MM.1S (cell line): ENCODE measurements around the gene MTHFS.

Source experiments
- EZH2phosphoT487 ChIP-seq: fragments of 300-600 bp; sonication (generic); IDR thresholded peaks from 2 replicates; pipeline ENCODE4 v1.6.1; 2018; ENCODE audit warnings: antibody characterized with exemption, low read length
- TF ChIP-seq, protein P1 (sequence below): fragments of 300-600 bp; sonication (generic); IDR thresholded peaks from 2 replicates; pipeline ENCODE4 v1.5.1; 2016; ENCODE audit warnings: antibody characterized with exemption, low read length, mixed read lengths

DNA sequence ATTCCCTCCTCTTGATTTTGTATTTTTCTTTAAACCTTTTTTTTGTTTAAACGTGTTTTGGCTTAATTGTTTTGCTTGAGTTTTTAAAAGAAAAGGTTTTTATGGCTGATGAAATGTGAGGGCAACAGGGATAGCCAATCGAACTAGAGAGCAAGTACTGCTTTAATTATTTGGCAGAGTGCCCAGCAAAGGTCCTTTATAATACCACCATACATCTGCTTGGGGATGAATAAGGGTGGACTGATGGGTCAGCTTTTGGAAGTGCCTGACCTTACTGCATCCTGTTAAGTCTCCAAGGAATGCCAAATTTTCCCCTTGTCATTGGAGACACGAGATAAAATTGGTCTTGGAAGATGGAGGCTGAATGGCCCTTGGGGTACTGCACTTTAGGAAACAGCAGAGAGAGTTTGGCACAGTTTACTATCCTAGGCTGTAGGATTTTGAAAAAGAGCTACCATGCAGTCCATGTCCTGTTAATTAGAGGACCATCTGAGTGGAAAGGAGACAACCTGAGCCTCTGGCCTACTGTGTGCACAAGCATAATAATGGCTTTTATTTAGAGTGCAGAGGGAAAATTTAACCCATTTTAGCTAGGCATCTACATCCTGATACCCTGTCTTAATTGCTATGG lies 19.8 kb upstream of the MTHFS start:
- TF ChIP-seq, protein P1, sequence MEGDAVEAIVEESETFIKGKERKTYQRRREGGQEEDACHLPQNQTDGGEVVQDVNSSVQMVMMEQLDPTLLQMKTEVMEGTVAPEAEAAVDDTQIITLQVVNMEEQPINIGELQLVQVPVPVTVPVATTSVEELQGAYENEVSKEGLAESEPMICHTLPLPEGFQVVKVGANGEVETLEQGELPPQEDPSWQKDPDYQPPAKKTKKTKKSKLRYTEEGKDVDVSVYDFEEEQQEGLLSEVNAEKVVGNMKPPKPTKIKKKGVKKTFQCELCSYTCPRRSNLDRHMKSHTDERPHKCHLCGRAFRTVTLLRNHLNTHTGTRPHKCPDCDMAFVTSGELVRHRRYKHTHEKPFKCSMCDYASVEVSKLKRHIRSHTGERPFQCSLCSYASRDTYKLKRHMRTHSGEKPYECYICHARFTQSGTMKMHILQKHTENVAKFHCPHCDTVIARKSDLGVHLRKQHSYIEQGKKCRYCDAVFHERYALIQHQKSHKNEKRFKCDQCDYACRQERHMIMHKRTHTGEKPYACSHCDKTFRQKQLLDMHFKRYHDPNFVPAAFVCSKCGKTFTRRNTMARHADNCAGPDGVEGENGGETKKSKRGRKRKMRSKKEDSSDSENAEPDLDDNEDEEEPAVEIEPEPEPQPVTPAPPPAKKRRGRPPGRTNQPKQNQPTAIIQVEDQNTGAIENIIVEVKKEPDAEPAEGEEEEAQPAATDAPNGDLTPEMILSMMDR = no peak
- no peak for TF ChIP-seq EZH2phosphoT487
